ENCODE measurements around the gene CRY1.
A peak's percentile ranks its signal among the peaks of the same experiment; 100 is the strongest.
"Not testable (repeated sequence)": the region's sequence is repeated elsewhere in the genome, so short reads cannot be mapped to it uniquely, and the experiment has no call there.

Gene CRY1

GRCh38 chr12:107108366-107108765, 15.0 kb upstream of the CRY1 start:
- not testable (repeated sequence) for DNase-seq (ENCODE audit: low spot score)

- no peak for DNase-seq (ENCODE audit: low spot score)
Measured at GRCh38 chr12:107107381-107107780, 14.0 kb upstream of the CRY1 start.

GRCh38 chr12:107106241-107107025, 13.1 kb upstream of the CRY1 start:
- DNase-seq (ENCODE audit: low spot score), result no peak

GRCh38 chr12:107105410-107105703, 12.0 kb upstream of the CRY1 start:
- DNase-seq (ENCODE audit: low spot score), result no peak

GRCh38 chr12:107103516-107103915, 10.2 kb upstream of the CRY1 start:
- DNase-seq (ENCODE audit: low spot score), result no peak

- no peak for DNase-seq (ENCODE audit: low spot score)
Measured at GRCh38 chr12:107103097-107103496, 9.7 kb upstream of the CRY1 start.

GRCh38 chr12:107102294-107102693, 8.9 kb upstream of the CRY1 start:
- DNase-seq (ENCODE audit: low spot score), result no peak

GRCh38 chr12:107101651-107102050, 8.3 kb upstream of the CRY1 start:
- no peak for DNase-seq (ENCODE audit: low spot score)

GRCh38 chr12:107099917-107100316, 6.6 kb upstream of the CRY1 start:
- no peak for DNase-seq (ENCODE audit: low spot score)

- DNase-seq (ENCODE audit: low spot score), result no peak
Measured at GRCh38 chr12:107096571-107096970, 3.2 kb upstream of the CRY1 start.

GRCh38 chr12:107094183-107094448, 767 bp upstream of the CRY1 start:
- no peak for DNase-seq (ENCODE audit: low spot score)

GRCh38 chr12:107092669-107093416, 506 bp downstream of the CRY1 start:
- DNase-seq (ENCODE audit: low spot score), result peak; percentile 8

- DNase-seq (ENCODE audit: low spot score), result peak; percentile 66
Measured at GRCh38 chr12:107091989-107092641, 1.2 kb downstream of the CRY1 start.

GRCh38 chr12:107091381-107091780, 2.0 kb downstream of the CRY1 start:
- peak; percentile 6 for DNase-seq (ENCODE audit: low spot score)

- no peak for DNase-seq (ENCODE audit: low spot score)
Measured at GRCh38 chr12:107090711-107091110, 2.6 kb downstream of the CRY1 start.

GRCh38 chr12:107088912-107089311, 4.4 kb downstream of the CRY1 start:
- no peak for DNase-seq (ENCODE audit: low spot score)

GRCh38 chr12:107086314-107086713, 7.0 kb downstream of the CRY1 start:
- no peak for DNase-seq (ENCODE audit: low spot score)

GRCh38 chr12:107081778-107082177, 11.6 kb downstream of the CRY1 start:
- no peak for DNase-seq (ENCODE audit: low spot score)

GRCh38 chr12:107080299-107080698, 13.1 kb downstream of the CRY1 start:
- DNase-seq (ENCODE audit: low spot score), result no peak

GRCh38 chr12:107079172-107080011, 14.0 kb downstream of the CRY1 start:
- peak; percentile 10 for DNase-seq (ENCODE audit: low spot score)

- not testable (repeated sequence) for DNase-seq (ENCODE audit: low spot score)
Measured at GRCh38 chr12:107073266-107073665, 20.1 kb downstream of the CRY1 start.

- DNase-seq (ENCODE audit: low spot score), result no peak
Measured at GRCh38 chr12:107066691-107067090, 26.7 kb downstream of the CRY1 start.

Data from AG08396 (cell line).